SH-SY5Y (cell line): ENCODE data around the gene PCDHA12.

ENCODE experiments used
- GATA2 ChIP-seq: IDR thresholded peaks from 2 replicates; pipeline ENCODE4 v1.6.1; 2011; ENCODE audit warnings: mild to moderate bottlenecking, low read depth, low read length
- GATA3 ChIP-seq: IDR thresholded peaks from 2 replicates; pipeline ENCODE4 v1.6.1; 2011; ENCODE audit warnings: low read depth, mild to moderate bottlenecking, low read length, moderate library complexity

GRCh38 chr5:140857177-140857986, 17.7 kb upstream of the PCDHA12 start:
- TF ChIP-seq GATA3 (no peak), GATA2 (no peak)
